ENCODE results near the gene TBCK. TPM values are rescaled to one million over a fixed set of nuclear protein-coding genes. Genes with fewer than 3 reads are reported as not detected.
A peak's percentile ranks its signal among the peaks of the same experiment; 100 is the strongest.

TBCK gene
- total and polyA plus RNA-seq, 2 of the 8 experiments (the other 6 are each of a cell fraction or from before 2014, with no cell fraction given): 10.2 to 18.7 TPM

DNA sequence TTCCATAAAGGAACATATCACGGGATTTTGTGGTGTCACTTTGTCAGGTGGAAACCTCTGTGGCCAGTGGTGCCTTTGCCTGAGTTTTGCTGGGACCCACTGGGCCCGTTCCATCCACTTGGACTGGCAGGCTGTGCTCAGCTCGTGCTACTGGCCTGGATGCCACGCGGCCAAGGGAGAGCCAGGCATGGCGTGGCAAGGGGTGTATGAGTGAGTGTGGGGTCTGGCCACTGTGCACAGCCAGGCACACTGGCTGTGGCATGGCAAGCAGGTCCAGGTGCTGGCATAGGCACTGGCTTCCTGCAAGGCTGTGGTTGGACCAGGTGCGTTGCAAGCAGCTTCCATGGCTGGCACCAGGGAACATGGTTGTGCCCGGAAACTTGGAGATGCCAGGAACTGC lies 60.8 kb downstream of the TBCK start:
- Histone ChIP-seq H3K18ac (ENCODE audit: extremely low read depth, low read length) (no peak overlapping the region), H3K79me2 (ENCODE audit: control insufficient read depth in 1 of 2, insufficient read depth in 2 of 2, low read length in 2 of 2) (no peaks in the 10 kb centered on the region), H4K8ac (ENCODE audit: extremely low read depth, insufficient read depth, low read length) (peak overlapping the region; percentile 68; the same call in 1 of the 2 replicates), H4K20me1 (replicated peaks in 1 of 2; ENCODE audit: control insufficient read depth in 1 of 2, insufficient read depth in 2 of 2, low read length in 2 of 2) (peaks cover 0 to 2% of the 10 kb centered on the region in 2 experiments), H3K27me3 (replicated peaks in 1 of 4; ENCODE audit: control insufficient read depth in 3 of 4, extremely low read depth in 1 of 4, insufficient read depth in 3 of 4, low read length in 3 of 4) (no peaks in the 10 kb centered on the region), H2BK15ac (ENCODE audit: low read length) (no peak overlapping the region), H2BK5ac (ENCODE audit: low read depth, low read length) (no peak overlapping the region), H3K4me2 (ENCODE audit: insufficient read depth in 1 of 2, low read depth in 2 of 2, low read length in 2 of 2) (no peak overlapping the region), H3K36me3 (ENCODE audit: control insufficient read depth in 2 of 4, insufficient read depth in 4 of 4, low read length in 3 of 4) (peaks cover 0 to 3% (median 0%) of the 10 kb centered on the region in 4 experiments; a peak in 2 of 8 replicates), H3K79me1 (ENCODE audit: low read depth, low read length) (no peaks in the 10 kb centered on the region), H3K4ac (replicated peaks; ENCODE audit: insufficient read length, low read depth, low read length) (no peak overlapping the region), H3K9ac (replicated peaks in 1 of 4; ENCODE audit: extremely low read depth in 1 of 4, low read depth in 3 of 4, low read length in 3 of 4) (no peak overlapping the region), H3K27ac (ENCODE audit: low read depth, low read length) (no peak overlapping the region), H2AK5ac (ENCODE audit: low read depth, low read length) (no peak overlapping the region), H3K9me3 (ENCODE audit: insufficient read depth in 2 of 2, low read depth in 1 of 2, low read length in 1 of 2) (no peaks in the 10 kb centered on the region), H2BK20ac (ENCODE audit: low read length) (no peak overlapping the region), H2BK120ac (replicated peaks; ENCODE audit: low read depth, low read length) (peak overlapping the region; percentile 31), H3K4me1 (replicated peaks in 1 of 4; ENCODE audit: control insufficient read depth in 3 of 4, insufficient read depth in 4 of 4, low read length in 3 of 4) (peaks cover 0 to 5% (median 0%) of the 10 kb centered on the region in 4 experiments; a peak in 1 of 7 replicates), H4K91ac (replicated peaks; ENCODE audit: insufficient read length, low read length) (no peak overlapping the region), H3K23me2 (ENCODE audit: low read depth, low read length) (no peaks in the 10 kb centered on the region), H2AFZ (ENCODE audit: low read length) (no peak overlapping the region), H4K5ac (ENCODE audit: insufficient read length, low read depth, low read length) (no peak overlapping the region), H3K14ac (ENCODE audit: insufficient read length) (no peak overlapping the region), H3K23ac (ENCODE audit: insufficient read length) (no peak overlapping the region), H3K56ac (replicated peaks; ENCODE audit: insufficient read length, low read depth, low read length) (no peak overlapping the region), H2BK12ac (ENCODE audit: low read depth, low read length) (no peak overlapping the region), H3K4me3 (ENCODE audit: extremely low read depth in 1 of 4, insufficient read depth in 2 of 4, low read depth in 3 of 4, low read length in 4 of 4) (no peak overlapping the region)
- no peak for DNase-seq (ENCODE audit: low read depth in 1 of 2, low spot score in 2 of 2)
- CTCF ChIA-PET (ENCODE audit: partially characterized antibody): interaction anchor here (1.0 to 2.1 kb wide), 2 partner anchors 11 to 16 kb away, joined by 4 to 8 read pairs; no protein-coding TSS in a partner anchor
- TF ChIP-seq SIX5 (IDR thresholded peaks at IDR 0.05; ENCODE audit: low read depth, low read length) (no peak), POLR2AphosphoS5 (IDR thresholded peaks at IDR 0.05; ENCODE audit: low read depth, low read length) (no peak)
- TF ChIP-seq, protein P1, sequence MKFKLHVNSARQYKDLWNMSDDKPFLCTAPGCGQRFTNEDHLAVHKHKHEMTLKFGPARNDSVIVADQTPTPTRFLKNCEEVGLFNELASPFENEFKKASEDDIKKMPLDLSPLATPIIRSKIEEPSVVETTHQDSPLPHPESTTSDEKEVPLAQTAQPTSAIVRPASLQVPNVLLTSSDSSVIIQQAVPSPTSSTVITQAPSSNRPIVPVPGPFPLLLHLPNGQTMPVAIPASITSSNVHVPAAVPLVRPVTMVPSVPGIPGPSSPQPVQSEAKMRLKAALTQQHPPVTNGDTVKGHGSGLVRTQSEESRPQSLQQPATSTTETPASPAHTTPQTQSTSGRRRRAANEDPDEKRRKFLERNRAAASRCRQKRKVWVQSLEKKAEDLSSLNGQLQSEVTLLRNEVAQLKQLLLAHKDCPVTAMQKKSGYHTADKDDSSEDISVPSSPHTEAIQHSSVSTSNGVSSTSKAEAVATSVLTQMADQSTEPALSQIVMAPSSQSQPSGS (IDR thresholded peaks at IDR 0.05; ENCODE audit: low read length): no peak
- FAIRE-seq: no peak
- 94% methylated on average over 8 of the region's 8 CpGs; no CpG with 5 or more reads in 1 of the 2 experiments for WGBS, 2 experiments (ENCODE audit: extremely low coverage in 1 of 2, insufficient coverage in 1 of 2, insufficient read length in 1 of 2, insufficient replicate concordance in 2 of 2, low coverage in 1 of 2, low lambda C conversion rate in 2 of 2, missing lambda C conversion rate in 1 of 2)
- POLR2A ChIA-PET (ENCODE audit: partially characterized antibody): no interaction called here
